Measurements from ENCODE around the gene CTRB1. TPM values are rescaled to one million over a fixed set of nuclear protein-coding genes. Genes with fewer than 3 reads are reported as not detected.

CTRB1 gene
- total RNA-seq, 1 donor from 2014 or later = not detected

DNA sequence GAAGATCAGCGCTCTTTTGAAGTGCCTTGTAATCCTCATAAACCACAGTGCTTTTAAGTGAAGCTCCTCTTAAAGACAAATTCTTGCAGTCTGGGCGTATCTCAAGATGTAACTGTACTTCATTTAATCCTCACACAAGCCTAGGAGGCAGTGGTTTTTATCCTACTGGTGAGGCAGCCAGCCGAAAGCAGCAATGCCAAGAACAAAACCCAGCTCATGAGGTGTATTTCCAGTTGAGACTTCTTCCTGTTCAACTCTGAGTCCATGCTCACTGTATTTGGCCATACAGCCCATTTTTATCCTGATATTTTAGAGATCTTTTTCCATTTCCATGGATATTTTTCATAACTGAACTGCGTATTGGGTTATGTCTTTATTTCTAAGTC, 25.5 kb upstream of the CTRB1 start:
- intact Hi-C loops (cut with DNase I) = loop anchor here (10.0 kb wide), 1 partner anchor 212 kb away; no protein-coding TSS in a partner anchor

DNA sequence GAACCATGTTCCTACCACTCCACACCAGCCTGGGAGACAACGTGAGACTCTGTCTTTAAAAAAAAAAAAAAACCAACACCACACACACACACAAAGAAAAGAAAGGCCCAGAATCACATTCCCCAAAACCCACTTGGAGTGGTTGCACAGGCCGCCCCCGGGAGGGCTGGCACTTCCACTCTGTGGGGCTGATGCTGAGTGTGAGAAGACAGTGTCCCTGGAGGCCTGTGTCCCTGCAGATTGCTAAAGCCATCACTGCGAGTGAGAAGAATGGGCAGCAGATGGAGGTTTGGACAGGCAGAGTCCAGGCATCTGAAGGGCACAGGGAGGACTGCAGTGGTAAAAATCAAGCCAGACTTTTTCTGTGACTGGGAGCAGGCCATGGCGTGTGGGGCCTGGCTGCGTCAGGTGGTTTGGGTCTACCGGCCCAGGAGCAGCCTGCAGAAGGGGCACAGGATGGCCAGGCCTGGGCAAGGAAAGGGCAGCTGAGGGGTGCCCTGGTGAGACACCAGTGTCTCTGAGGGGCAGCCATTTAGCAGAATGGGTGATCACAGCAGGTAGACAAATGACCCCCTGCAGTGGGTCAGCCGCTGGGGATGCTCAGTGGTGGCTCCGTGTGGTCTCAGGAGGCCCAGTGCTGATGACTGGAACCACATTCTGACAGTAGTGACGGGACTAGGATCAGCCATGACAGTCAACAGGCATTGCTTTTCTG, 24.9 kb upstream of the CTRB1 start:
- Histone ChIP-seq H3K27me3 (no peaks in the 10 kb centered on the region), H3K27ac (no peak overlapping the region), H3K9me3 (no peaks in the 10 kb centered on the region), H3K4me1 (no peaks in the 10 kb centered on the region), H3K4me3 (no peak overlapping the region), H3K36me3 (no peaks in the 10 kb centered on the region)
- TF ChIP-seq POLR2A (IDR thresholded peaks at IDR 0.05) = no peak
- no peak for TF ChIP-seq POLR2AphosphoS5 (IDR thresholded peaks at IDR 0.05; ENCODE audit: insufficient read depth in 1 of 2, low read depth in 1 of 2)
- no peak for TF ChIP-seq CTCF (IDR thresholded peaks at IDR 0.05)
- intact Hi-C loops (cut with DNase I) = loop anchor here (10.0 kb wide), 1 partner anchor 211 kb away; no protein-coding TSS in a partner anchor
- DNase-seq (ENCODE audit: extremely low spot score in 2 of 2) = peak; percentile 72 to 82

More for the DNA sequence above, 25.5 kb upstream of the CTRB1 start:
- Histone ChIP-seq H3K27me3 (no peaks in the 10 kb centered on the region), H3K27ac (no peak overlapping the region), H3K36me3 (no peaks in the 10 kb centered on the region), H3K4me3 (no peak overlapping the region), H3K4me1 (no peaks in the 10 kb centered on the region), H3K9me3 (no peaks in the 10 kb centered on the region)
- peak in 1 of 2 donors; percentile 19 for DNase-seq (ENCODE audit: extremely low spot score in 2 of 2)
- TF ChIP-seq POLR2A (IDR thresholded peaks at IDR 0.05) (no peak), POLR2AphosphoS5 (IDR thresholded peaks at IDR 0.05; ENCODE audit: insufficient read depth in 1 of 2, low read depth in 1 of 2) (no peak), CTCF (IDR thresholded peaks at IDR 0.05) (no peak)

DNA sequence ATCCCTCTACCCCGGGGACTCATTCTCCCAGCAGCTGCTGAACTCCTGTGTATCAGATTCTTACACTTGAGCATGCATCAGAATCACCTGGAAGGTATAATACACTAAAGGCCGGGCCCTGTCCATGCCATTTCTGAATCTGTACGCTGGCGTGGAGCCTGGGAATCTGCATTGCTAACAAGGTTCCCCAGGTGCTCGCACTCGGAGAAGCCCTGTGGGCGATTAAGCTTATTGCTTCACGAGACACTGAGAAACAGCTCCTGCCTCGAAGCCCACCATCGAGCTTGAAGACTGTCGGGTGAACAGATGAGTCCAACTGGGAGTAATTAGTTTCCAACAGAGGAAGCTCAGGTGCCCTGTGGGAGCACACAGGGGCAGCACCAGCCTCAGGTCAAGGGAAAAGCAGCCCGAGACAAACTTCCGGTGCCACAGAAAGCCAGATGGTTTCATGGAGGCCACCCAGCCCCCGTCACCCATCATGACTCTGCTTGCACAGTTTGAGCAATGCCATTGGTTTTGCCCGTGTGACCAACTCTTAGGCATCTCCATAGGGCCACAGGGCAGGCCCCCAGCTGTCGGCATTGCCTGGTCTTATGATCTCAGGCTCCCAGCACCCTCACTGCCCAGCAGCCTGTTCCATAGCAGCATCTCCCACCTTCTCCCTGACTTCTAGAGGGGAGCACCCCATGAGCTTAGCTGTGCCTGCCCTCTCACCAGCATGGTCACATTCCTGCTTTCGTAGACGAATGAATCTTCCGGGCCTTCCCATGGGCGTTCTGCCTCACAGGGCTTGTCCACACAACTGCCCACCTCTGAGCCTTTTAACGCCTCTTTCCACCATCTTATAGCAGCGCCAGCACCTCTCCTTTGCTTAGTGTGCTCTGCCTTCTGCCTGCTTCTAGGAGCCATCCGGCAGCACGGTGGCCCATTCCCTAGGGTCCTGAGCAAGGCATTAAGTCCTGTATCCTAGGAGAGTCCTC, 22.7 kb upstream of the CTRB1 start:
- Histone ChIP-seq H3K27me3 (no peaks in the 10 kb centered on the region), H3K9me3 (no peaks in the 10 kb centered on the region), H3K27ac (no peak overlapping the region), H3K36me3 (no peaks in the 10 kb centered on the region), H3K4me3 (no peak overlapping the region), H3K4me1 (peaks cover 3% of the 10 kb centered on the region)
- intact Hi-C loops (cut with DNase I) = loop anchor here (10.0 kb wide), 1 partner anchor 209 kb away; no protein-coding TSS in a partner anchor
- TF ChIP-seq CTCF (IDR thresholded peaks at IDR 0.05) (no peak), POLR2A (IDR thresholded peaks at IDR 0.05) (no peak)
- DNase-seq (ENCODE audit: extremely low spot score in 2 of 2) = peak; percentile 67 to 72

DNA sequence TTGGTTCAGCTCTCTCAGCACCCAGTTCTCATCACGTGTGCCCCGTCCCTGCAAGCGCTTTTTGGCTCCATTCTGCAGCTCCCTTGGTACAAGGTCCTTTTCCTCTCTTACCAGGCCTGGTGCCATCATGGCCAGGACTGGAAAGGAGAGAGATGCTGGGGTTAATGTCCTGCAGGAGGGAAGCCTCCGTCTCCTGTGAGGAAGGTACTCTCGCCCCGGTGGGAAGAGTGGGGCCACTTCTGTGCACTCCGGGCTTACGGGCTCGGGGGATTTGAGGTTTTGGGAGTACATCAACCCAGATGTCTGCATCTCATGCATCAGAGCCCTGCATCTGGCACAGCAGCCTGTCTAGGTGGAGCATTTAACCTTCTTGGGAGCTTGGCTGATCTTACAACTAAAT, 22.0 kb upstream of the CTRB1 start:
- intact Hi-C loops (cut with DNase I) = loop anchor here (10.0 kb wide), 1 partner anchor 208 kb away; no protein-coding TSS in a partner anchor
- H3K27me3 ChIP-seq = no peaks in the 10 kb centered on the region
- H3K4me3 ChIP-seq = no peak overlapping the region
- no peak overlapping the region for H3K27ac ChIP-seq
- peaks cover 3% of the 10 kb centered on the region for H3K4me1 ChIP-seq
- DNase-seq (ENCODE audit: extremely low spot score in 2 of 2) = no peak
- H3K36me3 ChIP-seq = no peaks in the 10 kb centered on the region
- H3K9me3 ChIP-seq = no peaks in the 10 kb centered on the region
- TF ChIP-seq POLR2A (IDR thresholded peaks at IDR 0.05) (no peak), CTCF (IDR thresholded peaks at IDR 0.05) (no peak), POLR2AphosphoS5 (IDR thresholded peaks at IDR 0.05; ENCODE audit: insufficient read depth in 1 of 2, low read depth in 1 of 2) (no peak)
